AG10803 (cell line): ENCODE results near the gene KCNQ1.
A peak's percentile ranks its signal among the peaks of the same experiment; 100 is the strongest.

Experiments
- DNase-seq: peaks from one replicate; pipeline ENCODE4 v3.0.0; 2010; ENCODE audit warnings: low read depth
- H3K4me3 ChIP-seq: 2 replicates; pipeline ENCODE4 v1.5.1; 2011; ENCODE audit warnings: mild to moderate bottlenecking, low read length, control low read depth
- CTCF ChIP-seq: conservative IDR thresholded peaks from 2 replicates; pipeline ENCODE4 v1.5.1; 2011; ENCODE audit warnings: mild to moderate bottlenecking, low read length, control low read depth, inconsistent platforms

The KCNQ1 gene

DNA sequence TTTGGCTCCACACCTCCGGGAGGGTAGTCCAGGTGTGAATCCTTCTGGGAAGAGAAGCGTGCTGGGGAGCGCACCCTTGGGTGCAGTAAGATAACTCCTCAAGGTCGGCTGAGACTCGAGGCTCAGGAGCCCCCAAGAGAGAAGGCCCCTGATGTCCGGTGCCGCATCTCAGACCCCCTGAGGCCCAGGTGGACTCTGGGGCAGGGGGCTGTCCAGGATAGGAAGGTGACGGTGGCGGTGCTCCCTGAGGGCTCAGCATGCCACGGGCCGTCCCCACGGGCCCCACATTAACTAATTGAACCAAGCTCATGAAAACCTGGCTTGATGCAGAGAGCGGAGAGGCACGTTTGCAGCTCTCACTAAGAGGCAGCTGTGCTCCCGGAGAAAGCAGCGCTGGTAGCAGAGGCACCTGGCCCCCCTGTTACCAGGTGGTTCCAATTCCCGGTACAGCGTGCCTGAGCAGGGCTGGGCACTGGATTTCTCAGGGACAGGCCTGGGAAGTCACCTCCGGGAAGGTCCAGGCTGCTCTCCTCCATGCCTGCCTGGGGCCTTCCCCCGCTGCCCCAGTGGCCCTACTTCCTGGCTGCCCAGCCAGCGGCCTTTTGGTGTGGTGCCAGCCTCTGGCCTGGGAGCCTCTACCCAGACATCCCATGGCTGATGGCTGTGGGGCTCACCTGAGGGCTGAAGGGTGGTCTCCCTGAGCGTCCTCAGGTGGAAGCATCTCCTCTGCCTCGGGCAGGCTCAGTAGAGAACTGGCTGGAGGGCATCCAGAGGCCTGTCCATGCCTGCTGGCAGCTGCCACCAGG is 1.1 kb downstream of the KCNQ1 start:
- no peak for DNase-seq

GRCh38 chr11:2446590-2447252 is 1.9 kb downstream of the KCNQ1 start:
- TF ChIP-seq CTCF = no peak
- DNase-seq = no peak
- no peak overlapping the region for H3K4me3 ChIP-seq

More for the DNA sequence above, 1.1 kb downstream of the KCNQ1 start:
- no peak for TF ChIP-seq CTCF
- H3K4me3 ChIP-seq = no peak overlapping the region

- H3K4me3 ChIP-seq = no peak overlapping the region
- peak; percentile 8 for DNase-seq
- TF ChIP-seq CTCF = no peak
Measured at GRCh38 chr11:2447253-2447950, 2.6 kb downstream of the KCNQ1 start.

GRCh38 chr11:2447951-2448650 is 3.3 kb downstream of the KCNQ1 start:
- TF ChIP-seq CTCF = no peak
- no peak overlapping the region for H3K4me3 ChIP-seq
- no peak for DNase-seq

GRCh38 chr11:2448661-2449547 is 4.1 kb downstream of the KCNQ1 start:
- DNase-seq = no peak
- TF ChIP-seq CTCF = no peak
- no peak overlapping the region for H3K4me3 ChIP-seq
